ENCODE data around the gene RASD1. TPM values are rescaled to one million over a fixed set of nuclear protein-coding genes. Genes with fewer than 3 reads are reported as not detected.

RASD1 gene
- total RNA-seq, 1 donor from 2014 or later, result 9.2 TPM

- DNase-seq, result no peak
Measured at GRCh38 chr17:17510456-17511292, 14.5 kb upstream of the RASD1 start.

GRCh38 chr17:17509601-17510425 is 13.6 kb upstream of the RASD1 start:
- DNase-seq, result no peak

GRCh38 chr17:17508646-17509591 is 12.7 kb upstream of the RASD1 start:
- DNase-seq, result no peak

GRCh38 chr17:17508019-17508535 is 11.9 kb upstream of the RASD1 start:
- DNase-seq, result no peak

- no peak for DNase-seq
Measured at GRCh38 chr17:17507465-17508011, 11.3 kb upstream of the RASD1 start.

GRCh38 chr17:17506893-17507464 is 10.8 kb upstream of the RASD1 start:
- peak; percentile 41 for DNase-seq

GRCh38 chr17:17506181-17506741 is 10.1 kb upstream of the RASD1 start:
- DNase-seq, result no peak

GRCh38 chr17:17505610-17506171 is 9.5 kb upstream of the RASD1 start:
- no peak for DNase-seq

GRCh38 chr17:17505151-17505550 is 9.0 kb upstream of the RASD1 start:
- DNase-seq, result no peak

- DNase-seq, result no peak
Measured at GRCh38 chr17:17504341-17505140, 8.3 kb upstream of the RASD1 start.

GRCh38 chr17:17503566-17504130 is 7.5 kb upstream of the RASD1 start:
- DNase-seq, result peak; percentile 77

GRCh38 chr17:17502741-17503565 is 6.8 kb upstream of the RASD1 start:
- no peak for DNase-seq

- no peak for DNase-seq
Measured at GRCh38 chr17:17500999-17501605, 4.9 kb upstream of the RASD1 start.

- no peak for DNase-seq
Measured at GRCh38 chr17:17499402-17500145, 3.4 kb upstream of the RASD1 start.

GRCh38 chr17:17498606-17499301 is 2.6 kb upstream of the RASD1 start:
- DNase-seq, result no peak

GRCh38 chr17:17497845-17498520 is 1.8 kb upstream of the RASD1 start:
- no peak for DNase-seq
